Endothelial cell (in vitro differentiated cells): ENCODE results near the gene HRH2. TPM values are rescaled to one million over a fixed set of nuclear protein-coding genes. Genes with fewer than 3 reads are reported as not detected.
A peak's percentile ranks its signal among the peaks of the same experiment; 100 is the strongest.

Experiments
- DNase-seq: peaks from one replicate; pipeline ENCODE4 v3.0.0; 2021; ENCODE audit warnings: low spot score
- H3K27ac Mint-ChIP-seq: one replicate; pipeline ENCODE4 v1.8.0; 2021; ENCODE audit warnings: mixed read lengths, inconsistent platforms; ENCODE audit not compliant: unreplicated experiment
- H3K27me3 Mint-ChIP-seq: one replicate; pipeline ENCODE4 v1.8.0; 2021; ENCODE audit warnings: mild to moderate bottlenecking, moderate library complexity, mixed read lengths, inconsistent platforms; ENCODE audit not compliant: unreplicated experiment
- H3K36me3 Mint-ChIP-seq: one replicate; pipeline ENCODE4 v1.8.0; 2021; ENCODE audit warnings: mild to moderate bottlenecking, low read depth, mixed read lengths, inconsistent platforms; ENCODE audit not compliant: unreplicated experiment
- H3K4me1 Mint-ChIP-seq: one replicate; pipeline ENCODE4 v1.8.0; 2021; ENCODE audit warnings: mild to moderate bottlenecking, mixed read lengths, inconsistent platforms; ENCODE audit not compliant: unreplicated experiment
- H3K4me3 Mint-ChIP-seq: one replicate; pipeline ENCODE4 v1.8.0; 2021; ENCODE audit warnings: mild to moderate bottlenecking, mixed read lengths, inconsistent platforms; ENCODE audit not compliant: unreplicated experiment
- H3K9me3 Mint-ChIP-seq: one replicate; pipeline ENCODE4 v1.8.0; 2021; ENCODE audit warnings: mixed read lengths, inconsistent platforms; ENCODE audit not compliant: unreplicated experiment
- CTCF ChIP-seq: fragments of 200-600 bp; sonication (generic); IDR thresholded peaks from one replicate; pipeline ENCODE4 v1.5.0; 2021; ENCODE audit warnings: antibody characterized with exemption; ENCODE audit not compliant: unreplicated experiment
- total RNA-seq: library from RNA; stranded (reverse); fragmentation: NEBNext Ultra II Directional; extraction: Animal tissue kit (Norgen Biotek cat#: 25700); gene quantifications from one replicate; pipeline ENCODE4 v1.2.1, GENCODE V29; 2021; ENCODE audit not compliant: unreplicated experiment

The HRH2 gene
- total RNA-seq, 1 donor from 2014 or later, result 0.41 TPM

GRCh38 chr5:175658299-175659145 is 651 bp downstream of the HRH2 start:
- Mint-ChIP-seq H3K27ac (no peak overlapping the region), H3K27me3 (peaks cover 8% of the 10 kb centered on the region), H3K9me3 (no peaks in the 10 kb centered on the region), H3K36me3 (no peaks in the 10 kb centered on the region), H3K4me1 (peaks cover 5% of the 10 kb centered on the region), H3K4me3 (peak overlapping the region; percentile 92)
- no peak for TF ChIP-seq CTCF
- DNase-seq, result peak; percentile 29

- Mint-ChIP-seq H3K4me1 (peaks cover 6% of the 10 kb centered on the region), H3K36me3 (no peaks in the 10 kb centered on the region), H3K27me3 (peaks cover 8% of the 10 kb centered on the region), H3K9me3 (no peaks in the 10 kb centered on the region), H3K4me3 (no peak overlapping the region), H3K27ac (no peak overlapping the region)
- no peak for DNase-seq
- no peak for TF ChIP-seq CTCF
Observed at GRCh38 chr5:175659546-175660253, 1.8 kb downstream of the HRH2 start.

GRCh38 chr5:175663186-175664184 is 5.6 kb downstream of the HRH2 start:
- TF ChIP-seq CTCF, result no peak
- H3K36me3 Mint-ChIP-seq, result no peaks in the 10 kb centered on the region
- H3K27me3 Mint-ChIP-seq, result peaks cover under 1% of the 10 kb centered on the region
- no peaks in the 10 kb centered on the region for H3K9me3 Mint-ChIP-seq
- H3K4me3 Mint-ChIP-seq, result no peak overlapping the region
- DNase-seq, result no peak
- H3K27ac Mint-ChIP-seq, result no peak overlapping the region
- H3K4me1 Mint-ChIP-seq, result peaks cover 6% of the 10 kb centered on the region

- H3K4me1 Mint-ChIP-seq, result peaks cover 6% of the 10 kb centered on the region
- no peak for DNase-seq
Observed at GRCh38 chr5:175664723-175665122, 6.9 kb downstream of the HRH2 start.

More at GRCh38 chr5:175664723-175665122, 6.9 kb downstream of the HRH2 start:
- TF ChIP-seq CTCF, result no peak
- Mint-ChIP-seq H3K36me3 (no peaks in the 10 kb centered on the region), H3K27me3 (no peaks in the 10 kb centered on the region), H3K27ac (no peak overlapping the region), H3K4me3 (no peak overlapping the region), H3K9me3 (no peaks in the 10 kb centered on the region)
